ENCODE measurements around the gene ADI1. TPM values are rescaled to one million over a fixed set of nuclear protein-coding genes. Genes with fewer than 3 reads are reported as not detected.

Gene ADI1
- total and polyA plus RNA-seq, 4 donors = 56.2 to 660 (median 158) TPM

- Histone ChIP-seq H3K4me3 (ENCODE audit: low read depth in 1 of 3, low read length in 3 of 3) (no peak overlapping the region), H3K27me3 (ENCODE audit: control insufficient read depth in 4 of 4, insufficient read depth in 4 of 4, low read length in 3 of 4) (no peaks in the 10 kb centered on the region), H3K4me1 (ENCODE audit: control insufficient read depth in 4 of 4, insufficient read depth in 4 of 4, low read length in 3 of 4) (peaks cover 17 to 49% (median 48%) of the 10 kb centered on the region in 4 donors), H3K9ac (ENCODE audit: low read depth in 1 of 2, low read length in 2 of 2) (no peak overlapping the region), H3K9me3 (ENCODE audit: control insufficient read depth in 4 of 4, low read length in 3 of 4) (no peaks in the 10 kb centered on the region), H3K36me3 (ENCODE audit: control insufficient read depth in 4 of 4, insufficient read depth in 3 of 4, low read depth in 1 of 4, low read length in 3 of 4) (no peaks in the 10 kb centered on the region), H3K27ac (ENCODE audit: low read depth in 1 of 2, low read length in 2 of 2) (peak overlapping the region; percentile 3 to 16)
- no peak for DNase-seq (ENCODE audit: low spot score)
- 23% methylated on average over 4 of the region's 4 CpGs for WGBS
- TF ChIP-seq GABPA (IDR thresholded peaks at IDR 0.05 in 1 of 2, conservative IDR thresholded peaks at IDR 0.05 in 1 of 2) = no peak
- no peak for TF ChIP-seq EGR1 (IDR thresholded peaks at IDR 0.05; ENCODE audit: low read depth in 2 of 2)
- TF ChIP-seq FOXA2 (IDR thresholded peaks at IDR 0.05) = peak; percentile 60
- peak; percentile 4 to 51 for TF ChIP-seq RXRA (IDR thresholded peaks at IDR 0.05)
- peak in 1 of 2 donors; percentile 46 for TF ChIP-seq HNF4A (conservative IDR thresholded peaks at IDR 0.05)
- TF ChIP-seq ATF3 (IDR thresholded peaks at IDR 0.05) = no peak
- TF ChIP-seq RAD21 (IDR thresholded peaks at IDR 0.05) = no peak
- no peak for TF ChIP-seq ZBTB33 (IDR thresholded peaks at IDR 0.05)
Observed at GRCh38 chr2:3523551-3524041, 4.3 kb upstream of the ADI1 start.

GRCh38 chr2:3522961-3523421 lies 3.7 kb upstream of the ADI1 start:
- H3K27me3 ChIP-seq (ENCODE audit: control insufficient read depth in 4 of 4, insufficient read depth in 4 of 4, low read length in 3 of 4) = no peaks in the 10 kb centered on the region
- WGBS = 54% methylated on average over 13 of the region's 13 CpGs
- no peaks in the 10 kb centered on the region for H3K9me3 ChIP-seq (ENCODE audit: control insufficient read depth in 4 of 4, low read length in 3 of 4)
- no peak for DNase-seq (ENCODE audit: low spot score)
- TF ChIP-seq ZBTB33 (IDR thresholded peaks at IDR 0.05) (no peak), SP1 (IDR thresholded peaks at IDR 0.05) (peak; percentile 11), REST (IDR thresholded peaks at IDR 0.05) (no peak), HNF4A (conservative IDR thresholded peaks at IDR 0.05) (peak in 1 of 2 donors; percentile 12), GABPA (IDR thresholded peaks at IDR 0.05 in 1 of 2, conservative IDR thresholded peaks at IDR 0.05 in 1 of 2) (no peak), CTCF (IDR thresholded peaks at IDR 0.05; ENCODE audit: low read depth, low read length, missing input control) (no peak), MAX (IDR thresholded peaks at IDR 0.05) (no peak), FOXA2 (IDR thresholded peaks at IDR 0.05) (no peak), YY1 (IDR thresholded peaks at IDR 0.05) (no peak), NR2F2 (IDR thresholded peaks at IDR 0.05) (peak; percentile 5), RAD21 (IDR thresholded peaks at IDR 0.05) (no peak)
- H3K27ac ChIP-seq (ENCODE audit: low read depth in 1 of 2, low read length in 2 of 2) = peak overlapping the region; percentile 3 to 16
- no peaks in the 10 kb centered on the region for H3K36me3 ChIP-seq (ENCODE audit: control insufficient read depth in 4 of 4, insufficient read depth in 3 of 4, low read depth in 1 of 4, low read length in 3 of 4)
- H3K4me3 ChIP-seq (ENCODE audit: low read depth in 1 of 3, low read length in 3 of 3) = no peak overlapping the region
- peaks cover 17 to 52% (median 49%) of the 10 kb centered on the region in 4 donors for H3K4me1 ChIP-seq (ENCODE audit: control insufficient read depth in 4 of 4, insufficient read depth in 4 of 4, low read length in 3 of 4)
- no peak overlapping the region for H3K9ac ChIP-seq (ENCODE audit: low read depth in 1 of 2, low read length in 2 of 2)
